Mucosa of rectum (tissue), 2 donors: ENCODE results near the gene M6PR.
"Not testable (repeated sequence)": the region's sequence is repeated elsewhere in the genome, so short reads cannot be mapped to it uniquely, and the experiment has no call there.

Experiments
- H3K27ac ChIP-seq, 2 donors: one replicate each; pipeline ENCODE4 v1.7.0; 2013; ENCODE audit warnings: inconsistent platforms in 2 of 2, low read depth in 2 of 2, low read length in 2 of 2
- H3K27me3 ChIP-seq, 2 donors: one replicate each; pipeline ENCODE4 v1.7.0; 2013; ENCODE audit warnings: low read length in 2 of 2; ENCODE audit not compliant: control insufficient read depth in 2 of 2, insufficient read depth in 2 of 2
- H3K36me3 ChIP-seq, 2 donors: one replicate each; pipeline ENCODE4 v1.7.0; 2013; ENCODE audit warnings: low read length in 2 of 2; ENCODE audit not compliant: control insufficient read depth in 2 of 2, insufficient read depth in 2 of 2
- H3K4me1 ChIP-seq, 2 donors: one replicate each; pipeline ENCODE4 v1.7.0; 2013; ENCODE audit warnings: low read length in 2 of 2, mild to moderate bottlenecking in 1 of 2; ENCODE audit not compliant: control insufficient read depth in 2 of 2, insufficient read depth in 2 of 2
- H3K4me3 ChIP-seq, 2 donors: one replicate each; pipeline ENCODE4 v1.7.0; 2013; ENCODE audit warnings: low read length in 2 of 2
- H3K9ac ChIP-seq, 2 donors: one replicate each; pipeline ENCODE4 v1.7.0; 2013; ENCODE audit warnings: low read length in 2 of 2, low read depth in 1 of 2, mild to moderate bottlenecking in 1 of 2
- H3K9me3 ChIP-seq, 2 donors: one replicate each; pipeline ENCODE4 v1.7.0; 2013; ENCODE audit warnings: low read length in 2 of 2; ENCODE audit not compliant: control insufficient read depth in 2 of 2
- donor health status: healthy.
- donor health status: Normal muscosa, but diverticular disease.

The M6PR gene

DNA sequence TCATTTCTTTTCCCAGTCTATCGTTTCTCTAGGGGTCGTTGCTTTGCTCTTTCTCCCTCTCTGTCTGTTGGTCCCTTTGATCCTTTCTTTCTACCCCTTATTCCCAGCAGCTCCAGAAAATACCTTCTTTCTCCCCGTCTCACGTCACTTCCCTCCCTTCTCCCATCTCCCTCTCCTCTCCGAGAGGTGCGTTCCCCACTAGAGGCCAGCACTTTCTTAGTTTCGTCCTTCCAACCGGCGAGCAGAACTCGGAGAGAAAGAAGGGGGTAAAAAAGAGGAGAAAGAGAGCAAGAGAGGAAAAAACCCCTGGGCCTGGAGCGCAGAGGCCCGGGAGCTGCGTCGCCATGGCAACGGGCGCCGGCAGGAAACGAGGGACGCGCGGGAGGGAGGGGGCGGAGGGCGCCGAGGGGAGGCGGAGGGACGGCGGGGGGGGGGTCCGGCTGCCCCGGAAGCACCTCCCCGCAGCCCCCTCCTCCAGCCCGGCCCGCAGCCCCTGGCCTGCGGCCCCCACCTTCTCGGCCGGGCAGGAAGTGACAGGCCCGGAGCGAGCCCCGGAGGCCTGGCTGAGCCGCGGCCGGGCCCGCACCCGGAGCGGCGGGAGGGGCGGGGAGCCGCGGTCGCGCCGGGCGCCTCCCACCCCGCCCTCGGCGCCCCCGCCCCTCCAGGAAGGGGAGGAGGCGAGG lies 35.3 kb downstream of the M6PR start, which contains the start of gene PHC1:
PHC1 (plus strand) TSS at position 477 of the 683 bp plus-strand sequence. CDS start 3,169 bp downstream, outside the sequence.
- H3K36me3 ChIP-seq, H3K4me1 ChIP-seq, H3K27me3 ChIP-seq, H3K9me3 ChIP-seq: not testable (repeated sequence)
- peak within 1 kb of the TSS; percentile 66 to 68 for H3K9ac ChIP-seq
- H3K27ac ChIP-seq: peak within 1 kb of the TSS; percentile 71 to 74
- peak within 1 kb of the TSS; percentile 89 to 90 for H3K4me3 ChIP-seq

DNA sequence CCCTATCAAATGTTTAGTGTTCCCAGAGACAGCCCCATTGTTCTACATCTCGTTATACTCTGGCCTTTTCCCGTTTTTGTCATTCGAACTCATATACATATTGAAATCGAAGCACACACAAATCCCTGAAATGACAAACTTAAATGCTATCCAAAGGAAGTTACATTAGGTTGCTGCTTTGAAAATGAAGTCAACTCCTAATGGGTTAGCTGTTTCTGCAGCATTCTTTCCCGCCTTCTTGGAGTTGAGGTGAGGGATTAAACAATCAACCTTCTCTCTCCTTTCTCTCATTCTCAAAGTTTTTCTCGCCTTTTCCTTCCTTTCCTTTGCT lies 35.8 kb downstream of the M6PR start:
- Histone ChIP-seq H3K27ac (peak overlapping the region; percentile 71 to 74), H3K4me1 (peaks cover 7 to 10% of the 10 kb centered on the region in 2 donors), H3K36me3 (no peaks in the 10 kb centered on the region), H3K9me3 (no peaks in the 10 kb centered on the region), H3K9ac (peak overlapping the region; percentile 14 to 66), H3K27me3 (no peaks in the 10 kb centered on the region), H3K4me3 (peak overlapping the region; percentile 80 to 89)

DNA sequence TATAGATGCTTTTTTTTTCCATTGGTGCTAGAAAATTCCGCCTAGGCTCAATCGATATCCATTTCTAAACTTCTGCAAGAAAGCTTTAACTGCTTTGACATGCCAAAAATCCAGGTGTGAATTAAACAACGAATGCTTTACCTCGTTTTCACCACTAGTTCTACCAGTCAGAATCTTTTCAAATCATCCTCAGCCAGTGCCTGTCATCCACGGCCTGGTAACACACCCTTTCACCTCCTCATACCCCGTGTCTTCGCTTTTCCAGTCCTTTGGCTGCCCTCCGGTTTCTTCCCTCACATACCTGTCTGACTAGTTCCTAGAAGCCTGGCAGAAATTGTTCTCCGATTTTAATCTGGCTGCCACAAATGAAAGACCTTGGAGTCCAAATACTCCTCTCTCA lies 36.5 kb downstream of the M6PR start:
- Histone ChIP-seq H3K4me3 (no peak overlapping the region), H3K36me3 (no peaks in the 10 kb centered on the region), H3K9me3 (no peaks in the 10 kb centered on the region), H3K27me3 (no peaks in the 10 kb centered on the region), H3K4me1 (peaks cover 7 to 10% of the 10 kb centered on the region in 2 donors), H3K9ac (no peak overlapping the region), H3K27ac (no peak overlapping the region)

DNA sequence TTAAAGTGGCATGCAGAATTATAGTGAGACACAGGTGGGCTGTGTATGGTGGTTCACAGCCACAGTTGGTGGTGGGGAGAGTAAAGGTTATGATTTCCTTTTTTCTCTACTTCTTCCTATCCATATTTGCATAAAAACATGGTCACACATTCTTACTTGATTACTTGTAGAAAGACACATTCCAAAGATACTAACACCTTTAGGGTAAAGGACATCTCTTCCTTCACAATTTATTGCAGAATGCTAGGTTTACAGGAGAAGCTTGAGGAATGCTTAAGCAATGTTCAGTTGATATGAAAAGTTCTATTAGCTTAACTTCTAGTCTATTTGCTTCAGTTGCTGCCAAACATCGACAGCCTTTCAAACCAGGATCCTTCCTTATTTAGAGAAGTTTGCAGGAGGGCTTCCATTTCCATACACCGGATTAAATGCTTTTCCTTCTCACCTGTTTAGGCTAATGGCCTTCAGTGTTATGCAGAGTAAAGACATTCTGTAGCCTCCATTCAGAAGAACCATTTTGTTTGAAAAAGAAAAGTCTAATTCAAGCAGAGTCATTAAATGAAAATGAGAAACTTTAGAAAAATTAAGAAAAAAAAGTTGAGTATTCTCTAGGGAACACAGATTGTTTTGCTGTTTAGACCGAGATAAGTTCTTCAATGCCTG lies 37.7 kb downstream of the M6PR start:
- no peak overlapping the region for H3K4me3 ChIP-seq
- no peaks in the 10 kb centered on the region for H3K9me3 ChIP-seq
- no peak overlapping the region for H3K27ac ChIP-seq
- H3K9ac ChIP-seq: no peak overlapping the region
- peaks cover 7 to 10% of the 10 kb centered on the region in 2 donors for H3K4me1 ChIP-seq
- H3K27me3 ChIP-seq: no peaks in the 10 kb centered on the region
- H3K36me3 ChIP-seq: no peaks in the 10 kb centered on the region

DNA sequence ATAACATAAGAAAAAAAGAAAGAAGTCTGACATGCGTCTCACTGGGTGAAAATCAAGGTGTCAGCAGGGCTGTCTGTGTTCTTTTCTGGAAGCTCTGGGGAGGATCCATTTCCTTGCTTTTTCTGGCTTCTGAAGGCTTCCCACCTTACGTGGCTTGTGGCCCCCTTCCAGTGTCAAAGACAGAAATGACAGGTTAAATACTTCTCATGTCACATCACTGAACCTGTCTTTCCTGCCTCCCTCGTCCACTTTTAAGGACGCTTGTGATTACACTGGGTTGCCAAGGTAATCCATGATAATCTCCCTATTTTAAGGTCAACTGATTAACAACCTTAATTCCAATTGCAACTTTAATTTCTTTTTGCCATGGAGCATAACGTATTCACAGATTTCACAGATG lies 39.7 kb downstream of the M6PR start:
- no peaks in the 10 kb centered on the region for H3K27me3 ChIP-seq
- H3K27ac ChIP-seq: no peak overlapping the region
- H3K9me3 ChIP-seq: no peaks in the 10 kb centered on the region
- no peaks in the 10 kb centered on the region for H3K36me3 ChIP-seq
- no peak overlapping the region for H3K9ac ChIP-seq
- H3K4me1 ChIP-seq: peaks cover under 1 to 5% of the 10 kb centered on the region in 2 donors
- H3K4me3 ChIP-seq: no peak overlapping the region

DNA sequence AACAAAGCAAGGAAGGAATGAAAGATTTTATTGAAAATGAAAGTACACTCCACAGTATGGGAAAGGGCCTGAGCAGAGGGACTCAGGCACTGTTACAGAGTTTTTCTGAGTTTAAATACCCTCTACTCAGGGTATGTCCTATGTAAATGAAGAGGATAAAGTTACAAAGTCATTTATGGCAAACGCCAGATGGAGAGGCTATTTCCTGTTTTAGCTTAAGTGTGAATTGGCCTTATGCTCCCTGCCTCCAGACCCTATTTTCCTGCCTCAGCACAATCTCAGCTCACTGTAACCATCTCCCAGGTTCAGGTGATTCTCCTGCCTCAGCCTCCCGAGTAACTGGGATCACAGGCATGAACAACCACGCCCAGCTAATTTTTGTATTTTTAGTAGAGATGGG lies 41.9 kb downstream of the M6PR start:
- Histone ChIP-seq H3K4me3 (no peak overlapping the region), H3K27me3 (no peaks in the 10 kb centered on the region), H3K9me3 (no peaks in the 10 kb centered on the region), H3K9ac (no peak overlapping the region), H3K4me1 (no peaks in the 10 kb centered on the region), H3K36me3 (no peaks in the 10 kb centered on the region), H3K27ac (no peak overlapping the region)

DNA sequence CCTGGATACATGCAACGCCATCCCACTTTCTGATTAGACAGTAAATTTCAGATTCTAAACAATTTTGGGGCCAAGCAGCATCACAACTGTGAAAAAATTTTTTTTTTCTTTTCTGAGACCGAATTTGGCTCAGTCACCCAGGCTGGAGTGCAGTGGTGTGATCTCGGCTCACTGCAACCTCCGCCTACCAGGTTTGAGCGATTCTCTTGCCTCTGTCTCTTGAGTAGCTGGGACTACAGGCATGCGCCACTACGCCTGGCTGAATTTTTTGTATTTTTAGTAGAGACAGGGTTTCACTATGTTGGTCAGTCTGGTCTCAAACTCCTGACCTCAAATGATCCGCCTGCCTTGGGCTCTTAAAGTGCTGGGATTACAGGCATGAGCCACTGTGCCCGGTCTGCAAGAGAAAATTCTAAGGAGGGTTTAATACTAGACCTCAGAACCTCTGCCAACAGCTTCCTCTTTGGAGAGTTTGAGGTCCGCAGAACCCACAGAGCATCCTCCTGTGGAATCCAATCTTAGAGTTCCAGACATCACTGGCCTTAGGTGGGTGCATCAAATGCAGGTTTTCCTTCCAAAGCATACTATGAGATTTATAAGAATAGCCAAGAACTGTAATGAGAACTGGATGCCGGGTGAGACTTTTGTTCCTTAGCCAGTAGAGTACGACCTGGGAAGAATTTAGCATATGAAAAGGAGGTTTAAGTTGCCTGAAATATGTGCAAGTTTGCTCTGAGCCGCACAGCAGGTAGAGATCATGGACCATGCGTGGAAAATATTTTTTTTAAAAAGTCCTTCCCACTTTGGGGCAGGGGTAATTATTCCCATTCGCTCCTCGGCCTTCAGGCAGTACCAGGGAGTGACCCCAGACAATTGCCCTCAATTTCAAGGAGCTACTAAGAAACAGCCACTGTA lies 42.9 kb downstream of the M6PR start:
- no peaks in the 10 kb centered on the region for H3K9me3 ChIP-seq
- no peaks in the 10 kb centered on the region for H3K4me1 ChIP-seq
- H3K27ac ChIP-seq: no peak overlapping the region

DNA sequence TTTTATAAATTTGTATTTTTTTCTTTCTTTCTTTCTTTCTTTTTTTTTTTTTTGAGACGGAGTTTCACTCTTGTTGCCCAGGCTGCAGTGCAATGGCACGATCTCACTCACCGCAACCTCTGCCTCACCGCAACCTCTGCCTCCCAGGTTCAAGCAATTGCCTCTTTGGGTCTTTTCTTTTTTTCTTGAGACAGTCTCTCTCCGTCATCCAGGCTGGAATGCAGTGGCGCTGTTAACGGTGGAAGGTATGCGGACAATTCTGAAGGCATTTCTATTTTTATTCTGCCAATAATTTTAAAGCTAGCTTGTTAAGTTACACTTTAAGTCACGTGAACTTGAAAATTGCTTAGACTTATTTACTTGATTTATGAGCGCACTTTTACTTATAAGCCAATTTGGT lies 43.9 kb downstream of the M6PR start:
- no peaks in the 10 kb centered on the region for H3K36me3 ChIP-seq
- no peak overlapping the region for H3K4me3 ChIP-seq
- no peak overlapping the region for H3K27ac ChIP-seq
- H3K9ac ChIP-seq: no peak overlapping the region
- no peaks in the 10 kb centered on the region for H3K4me1 ChIP-seq
- no peaks in the 10 kb centered on the region for H3K9me3 ChIP-seq
- H3K27me3 ChIP-seq: no peaks in the 10 kb centered on the region

More for the DNA sequence above, 42.9 kb downstream of the M6PR start:
- no peaks in the 10 kb centered on the region for H3K27me3 ChIP-seq
- H3K4me3 ChIP-seq: no peak overlapping the region
- no peaks in the 10 kb centered on the region for H3K36me3 ChIP-seq
- H3K9ac ChIP-seq: no peak overlapping the region

DNA sequence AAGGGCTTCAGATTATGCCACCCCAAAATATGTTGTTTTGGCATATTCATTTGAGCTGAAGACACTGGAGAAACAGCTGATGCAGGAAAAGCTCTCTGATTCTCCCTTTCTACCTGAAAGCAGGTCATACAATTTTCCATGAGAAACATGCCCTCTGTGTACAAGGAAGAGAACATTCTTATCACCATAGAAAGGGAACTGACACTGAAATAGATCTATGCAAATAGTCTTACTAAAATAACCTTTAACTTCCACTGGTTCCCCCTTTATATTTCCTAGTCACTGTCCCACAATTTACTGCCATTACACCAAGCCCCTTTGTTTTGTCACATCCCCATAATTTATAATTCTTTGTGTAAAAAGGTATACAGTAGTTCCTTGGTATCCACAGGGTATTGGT lies 44.8 kb downstream of the M6PR start:
- no peak overlapping the region for H3K4me3 ChIP-seq
- no peaks in the 10 kb centered on the region for H3K9me3 ChIP-seq
- no peaks in the 10 kb centered on the region for H3K4me1 ChIP-seq
- no peaks in the 10 kb centered on the region for H3K36me3 ChIP-seq
- no peak overlapping the region for H3K9ac ChIP-seq
- H3K27me3 ChIP-seq: no peaks in the 10 kb centered on the region
- H3K27ac ChIP-seq: no peak overlapping the region

DNA sequence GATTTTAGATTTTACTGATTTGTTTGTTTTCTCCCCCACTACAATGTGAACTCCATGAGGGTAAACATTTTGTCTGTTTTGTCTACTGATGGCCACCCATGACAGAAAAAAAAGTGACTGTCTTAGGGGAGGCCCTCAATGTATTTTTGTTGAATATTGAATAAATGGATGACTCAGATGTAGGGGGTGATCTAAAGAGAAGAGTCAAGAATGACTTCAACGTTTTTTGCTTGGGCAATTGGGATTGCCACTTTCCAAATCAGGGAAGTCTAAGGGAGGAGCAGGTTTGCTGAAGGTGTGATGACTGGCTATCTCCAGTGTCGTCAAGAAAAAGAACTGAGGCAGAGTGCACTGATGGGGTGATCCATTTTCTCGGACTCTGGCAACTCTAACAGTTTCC lies 45.8 kb downstream of the M6PR start:
- no peaks in the 10 kb centered on the region for H3K9me3 ChIP-seq
- H3K4me1 ChIP-seq: no peaks in the 10 kb centered on the region
- H3K4me3 ChIP-seq: no peak overlapping the region
- no peaks in the 10 kb centered on the region for H3K36me3 ChIP-seq
- H3K9ac ChIP-seq: no peak overlapping the region
- no peak overlapping the region for H3K27ac ChIP-seq
- no peaks in the 10 kb centered on the region for H3K27me3 ChIP-seq
